SK-N-SH treated with all-trans-retinoic acid at 6 μM for 48 hours (cell line): Measurements from ENCODE around the gene IRX6.

Experiments used
- ARNTL ChIP-seq: fragments of 450-650 bp; formaldehyde crosslinking; IDR thresholded peaks from 2 replicates; pipeline ENCODE4 v1.5.0; 2020; ENCODE audit warnings: low read depth, mild to moderate bottlenecking, moderate library complexity, borderline replicate concordance
- CREB5 ChIP-seq: fragments of 250-450 bp; sonication (Bioruptor Pico); IDR thresholded peaks from 2 replicates; pipeline ENCODE4 v1.5.1; 2020; ENCODE audit warnings: low read depth, mild to moderate bottlenecking, moderate library complexity
- ESRRG ChIP-seq: fragments of 250-450 bp; sonication (Bioruptor Pico); IDR thresholded peaks from 2 replicates; pipeline ENCODE4 v1.6.1; 2021; ENCODE audit warnings: mild to moderate bottlenecking
- GLIS3 ChIP-seq: fragments of 250-450 bp; sonication (Bioruptor Pico); IDR thresholded peaks from 2 replicates; pipeline ENCODE4 v1.5.0; 2020; ENCODE audit warnings: mild to moderate bottlenecking, moderate library complexity
- PATZ1 ChIP-seq: fragments of 250-450 bp; sonication (Bioruptor Pico); IDR thresholded peaks from 2 replicates; pipeline ENCODE4 v1.8.0; 2020; ENCODE audit warnings: mild to moderate bottlenecking, moderate library complexity, borderline replicate concordance
- POU6F1 ChIP-seq: fragments of 250-450 bp; sonication (Bioruptor Pico); IDR thresholded peaks from 2 replicates; pipeline ENCODE4 v1.8.0; 2021; ENCODE audit warnings: low read depth, mild to moderate bottlenecking, moderate library complexity, borderline replicate concordance
- SNAI2 ChIP-seq: fragments of 250-450 bp; sonication (Bioruptor Pico); IDR thresholded peaks from 2 replicates; pipeline ENCODE4 v1.5.0; 2020; ENCODE audit warnings: mild to moderate bottlenecking, moderate library complexity
- TCF4 ChIP-seq: fragments of 250-450 bp; sonication (Bioruptor Pico); IDR thresholded peaks from 2 replicates; pipeline ENCODE4 v1.8.0; 2021; ENCODE audit warnings: mild to moderate bottlenecking, moderate library complexity, borderline replicate concordance
- TSHZ2 ChIP-seq: fragments of 250-450 bp; sonication (Bioruptor Pico); IDR thresholded peaks from 2 replicates; pipeline ENCODE4 v1.5.0; 2020; ENCODE audit warnings: mild to moderate bottlenecking, moderate library complexity
- ZNF8 ChIP-seq: fragments of 450-650 bp; formaldehyde crosslinking; IDR thresholded peaks from 2 replicates; pipeline ENCODE4 v1.5.0; 2020; ENCODE audit warnings: mild to moderate bottlenecking, moderate library complexity
- TF ChIP-seq, protein P1 (sequence below): fragments of 250-450 bp; sonication (Bioruptor Pico); IDR thresholded peaks from 2 replicates; pipeline ENCODE4 v1.5.1; 2021; ENCODE audit warnings: mild to moderate bottlenecking, moderate library complexity

- no peak for TF ChIP-seq ESRRG
- TF ChIP-seq ARNTL = no peak
- no peak for TF ChIP-seq SNAI2 (CRISPR knock-in tag)
- TF ChIP-seq, protein P1, sequence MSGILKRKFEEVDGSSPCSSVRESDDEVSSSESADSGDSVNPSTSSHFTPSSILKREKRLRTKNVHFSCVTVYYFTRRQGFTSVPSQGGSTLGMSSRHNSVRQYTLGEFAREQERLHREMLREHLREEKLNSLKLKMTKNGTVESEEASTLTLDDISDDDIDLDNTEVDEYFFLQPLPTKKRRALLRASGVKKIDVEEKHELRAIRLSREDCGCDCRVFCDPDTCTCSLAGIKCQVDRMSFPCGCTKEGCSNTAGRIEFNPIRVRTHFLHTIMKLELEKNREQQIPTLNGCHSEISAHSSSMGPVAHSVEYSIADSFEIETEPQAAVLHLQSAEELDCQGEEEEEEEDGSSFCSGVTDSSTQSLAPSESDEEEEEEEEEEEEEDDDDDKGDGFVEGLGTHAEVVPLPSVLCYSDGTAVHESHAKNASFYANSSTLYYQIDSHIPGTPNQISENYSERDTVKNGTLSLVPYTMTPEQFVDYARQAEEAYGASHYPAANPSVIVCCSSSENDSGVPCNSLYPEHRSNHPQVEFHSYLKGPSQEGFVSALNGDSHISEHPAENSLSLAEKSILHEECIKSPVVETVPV (CRISPR knock-in tag) = no peak
- TF ChIP-seq GLIS3 (CRISPR knock-in tag) = no peak
- TF ChIP-seq TSHZ2 (CRISPR knock-in tag) = no peak
- no peak for TF ChIP-seq PATZ1 (CRISPR knock-in tag)
- TF ChIP-seq CREB5 (CRISPR knock-in tag) = no peak
- TF ChIP-seq TCF4 (CRISPR knock-in tag) = no peak
- no peak for TF ChIP-seq POU6F1 (CRISPR knock-in tag)
- TF ChIP-seq ZNF8 (CRISPR knock-in tag) = no peak
Measured at GRCh38 chr16:55274391-55274790, 49.6 kb upstream of the IRX6 start.
